SK-N-MC (cell line): Measurements from ENCODE around the gene GSG1L.

Experiments
- DNase-seq: peaks from one replicate; pipeline ENCODE4 v3.0.0-alpha.2; 2011; ENCODE audit warnings: low read depth, low spot score
- H3K27ac ChIP-seq: fragments of 200-600 bp; sonication (generic); 2 replicates; pipeline ENCODE4 v1.5.1; 2016; ENCODE audit warnings: mixed run types
- H3K36me3 ChIP-seq: fragments of 200-600 bp; sonication (generic); 2 replicates; pipeline ENCODE4 v1.6.1; 2017; ENCODE audit warnings: antibody characterized with exemption, low read length, mixed read lengths; ENCODE audit not compliant: insufficient read depth
- H3K4me3 ChIP-seq: fragments of 200-600 bp; sonication (generic); 2 replicates; pipeline ENCODE4 v1.5.1; 2016
- H3K9ac ChIP-seq: fragments of 200-600 bp; sonication (generic); 2 replicates; pipeline ENCODE4 v1.8.0; 2017; ENCODE audit warnings: mixed run types, mixed read lengths; ENCODE audit not compliant: insufficient read length
- H3K9me3 ChIP-seq: fragments of 200-600 bp; sonication (generic); 2 replicates; pipeline ENCODE4 v1.6.1; 2017; ENCODE audit warnings: low read depth, mild to moderate bottlenecking, antibody characterized with exemption, low read length, moderate library complexity, mixed read lengths
- EZH2 ChIP-seq: fragments of 200-600 bp; sonication (generic); IDR thresholded peaks from one replicate; pipeline ENCODE4 v1.6.1; 2017; ENCODE audit warnings: antibody characterized with exemption
- FOXP2 ChIP-seq: optimal IDR thresholded peaks from 2 replicates; pipeline ENCODE3; 2011; ENCODE audit warnings: mild to moderate bottlenecking, moderate library complexity; ENCODE audit not compliant: insufficient read depth; ENCODE audit errors: extremely low read length, control extremely low read depth
- POLR2AphosphoS5 ChIP-seq: IDR thresholded peaks from 2 replicates; pipeline ENCODE4 v1.6.1; 2012; ENCODE audit warnings: mild to moderate bottlenecking, low read depth, low read length, borderline replicate concordance

Gene GSG1L

GRCh38 chr16:27787665-27788064 is 275.8 kb downstream of the GSG1L start:
- Histone ChIP-seq H3K27ac (no peak overlapping the region), H3K36me3 (no peaks in the 10 kb centered on the region), H3K4me3 (no peak overlapping the region), H3K9me3 (no peaks in the 10 kb centered on the region), H3K9ac (no peak overlapping the region)
- no peak for DNase-seq
- TF ChIP-seq FOXP2 (no peak), POLR2AphosphoS5 (no peak), EZH2 (no peak)

DNA sequence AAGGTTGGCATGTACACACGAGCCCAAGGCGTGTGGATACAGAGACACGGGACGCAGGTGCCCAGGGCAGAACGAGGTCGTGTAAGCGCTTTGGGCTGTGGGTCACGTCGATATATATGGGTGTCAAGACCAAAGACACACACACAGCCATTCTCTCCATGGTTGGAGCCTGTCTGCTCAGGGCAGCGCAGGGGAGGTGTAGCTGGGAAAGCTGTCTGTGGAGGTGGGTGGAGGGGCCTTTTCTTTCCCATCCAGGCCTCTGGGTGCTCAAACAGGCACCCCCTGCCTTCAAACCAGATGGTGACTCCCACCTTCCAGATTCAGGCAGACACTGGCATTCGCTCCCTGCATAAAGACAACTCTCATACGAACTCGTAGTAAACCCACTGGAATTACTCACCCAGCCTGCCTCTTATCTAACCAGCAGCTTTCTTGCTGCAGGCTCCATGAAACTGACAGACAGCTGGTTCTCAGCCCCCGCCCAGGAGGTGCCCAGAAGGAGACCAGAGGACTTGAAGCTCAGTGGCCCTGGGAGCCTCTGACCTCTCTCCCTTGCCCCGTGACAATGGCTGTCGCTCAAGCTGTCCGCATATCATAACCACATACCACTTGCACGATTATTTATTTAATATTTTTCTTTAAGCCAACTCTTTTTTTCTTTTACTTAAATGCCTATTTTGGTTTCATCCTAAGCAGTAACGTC is 276.4 kb downstream of the GSG1L start:
- no peaks in the 10 kb centered on the region for H3K9me3 ChIP-seq
- TF ChIP-seq POLR2AphosphoS5, result no peak
- no peak for TF ChIP-seq FOXP2
- no peak for TF ChIP-seq EZH2
- DNase-seq, result no peak
- no peak overlapping the region for H3K27ac ChIP-seq
- H3K4me3 ChIP-seq, result no peak overlapping the region
- no peaks in the 10 kb centered on the region for H3K36me3 ChIP-seq
- H3K9ac ChIP-seq, result no peak overlapping the region

DNA sequence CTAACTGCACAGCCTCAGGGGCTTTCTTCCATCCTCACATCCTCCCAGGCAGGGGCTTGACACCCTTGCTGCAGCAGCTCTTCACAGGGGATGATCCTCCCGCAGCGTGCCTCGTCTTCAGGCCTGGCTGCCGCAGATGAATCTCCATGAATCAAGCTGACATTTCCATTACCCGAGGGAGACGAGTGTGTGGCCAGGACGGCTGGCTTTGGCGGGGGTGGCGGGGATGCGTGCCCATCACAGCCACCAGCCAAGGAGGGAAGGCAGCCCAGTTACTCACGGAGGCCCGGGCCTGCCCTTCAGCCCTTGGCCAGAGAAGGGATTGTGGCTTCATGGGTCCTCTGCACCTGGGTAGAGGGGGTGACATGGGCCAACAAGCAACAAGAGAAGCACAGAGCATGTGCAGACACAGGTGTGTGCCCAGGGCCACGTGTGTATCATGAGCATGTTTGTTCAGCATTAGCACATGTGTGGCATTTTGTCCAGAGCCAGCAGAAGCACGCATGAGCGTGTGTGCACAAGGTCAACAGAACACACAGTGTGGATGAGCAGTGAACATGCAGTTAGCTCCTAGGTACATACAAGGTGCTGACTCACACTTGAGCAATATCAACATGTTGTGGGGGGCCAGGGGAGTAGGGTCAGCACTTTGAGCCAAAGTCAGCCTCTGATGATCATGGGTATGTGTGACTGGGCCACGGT is 277.1 kb downstream of the GSG1L start:
- Histone ChIP-seq H3K9ac (no peak overlapping the region), H3K36me3 (no peaks in the 10 kb centered on the region), H3K9me3 (no peaks in the 10 kb centered on the region), H3K4me3 (no peak overlapping the region), H3K27ac (no peak overlapping the region)
- TF ChIP-seq FOXP2, result no peak
- no peak for TF ChIP-seq POLR2AphosphoS5
- no peak for TF ChIP-seq EZH2
- DNase-seq, result no peak

- no peak overlapping the region for H3K4me3 ChIP-seq
- TF ChIP-seq EZH2 (no peak), FOXP2 (no peak)
- no peak for DNase-seq
Measured at GRCh38 chr16:27785307-27785678, 278.2 kb downstream of the GSG1L start.

GRCh38 chr16:27784351-27785306 is 278.9 kb downstream of the GSG1L start:
- DNase-seq, result no peak
- Histone ChIP-seq H3K27ac (no peak overlapping the region), H3K9ac (no peak overlapping the region), H3K4me3 (no peak overlapping the region), H3K9me3 (no peaks in the 10 kb centered on the region), H3K36me3 (no peaks in the 10 kb centered on the region)
- TF ChIP-seq POLR2AphosphoS5 (no peak), FOXP2 (no peak), EZH2 (no peak)

More at GRCh38 chr16:27785307-27785678, 278.2 kb downstream of the GSG1L start:
- no peaks in the 10 kb centered on the region for H3K9me3 ChIP-seq
- no peak overlapping the region for H3K9ac ChIP-seq
- no peak overlapping the region for H3K27ac ChIP-seq
- H3K36me3 ChIP-seq, result no peaks in the 10 kb centered on the region

DNA sequence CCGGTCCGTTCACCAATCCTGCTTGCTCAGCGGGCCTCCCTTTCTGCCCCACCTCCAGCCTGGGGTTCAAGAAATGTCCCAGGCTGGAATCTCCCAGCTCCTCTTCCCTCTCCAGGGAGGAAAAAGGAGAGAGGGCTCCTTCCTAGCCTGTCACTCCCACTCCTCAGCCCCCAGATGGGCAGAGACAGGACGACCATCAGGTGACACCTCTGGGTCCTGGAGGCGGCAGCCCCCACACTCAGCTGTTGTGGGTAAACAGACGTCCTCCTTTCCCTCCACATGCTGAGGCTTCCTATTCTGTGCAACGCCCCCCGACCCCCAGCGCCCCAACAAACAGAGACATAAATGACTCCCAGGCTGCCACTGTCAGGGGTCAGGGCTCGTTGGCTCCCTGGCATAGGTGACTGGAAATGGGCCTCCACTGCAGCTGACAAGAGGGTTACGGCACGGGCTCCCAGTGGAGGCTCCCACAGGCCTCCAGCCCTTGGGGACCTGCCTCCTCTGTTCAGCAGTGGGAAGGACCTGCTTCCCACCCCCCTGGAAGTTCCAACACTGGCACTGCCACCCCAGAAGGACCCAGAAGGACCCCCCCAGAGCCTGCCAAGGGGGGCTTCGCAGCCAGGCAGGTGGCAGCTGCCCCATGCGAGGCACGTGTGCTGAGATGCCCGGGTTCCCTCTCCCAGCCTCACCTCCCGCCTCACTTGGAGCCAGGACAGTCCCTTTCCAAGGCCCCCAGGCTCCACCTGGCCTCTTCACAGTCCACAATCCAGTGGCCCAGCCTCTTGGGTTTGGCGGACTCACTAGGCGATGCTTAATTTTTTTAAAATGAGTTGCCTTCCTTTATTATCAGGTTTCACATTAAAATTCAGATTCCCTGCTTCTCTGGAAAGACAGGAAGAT is 281.3 kb downstream of the GSG1L start:
- H3K9ac ChIP-seq, result no peak overlapping the region
- no peak for DNase-seq
- TF ChIP-seq FOXP2, result no peak
- no peak for TF ChIP-seq POLR2AphosphoS5
- TF ChIP-seq EZH2, result no peak
- no peaks in the 10 kb centered on the region for H3K36me3 ChIP-seq
- H3K27ac ChIP-seq, result no peak overlapping the region
- no peak overlapping the region for H3K4me3 ChIP-seq
- no peaks in the 10 kb centered on the region for H3K9me3 ChIP-seq

- Histone ChIP-seq H3K27ac (no peak overlapping the region), H3K9me3 (no peaks in the 10 kb centered on the region), H3K36me3 (no peaks in the 10 kb centered on the region), H3K9ac (no peak overlapping the region), H3K4me3 (no peak overlapping the region)
- TF ChIP-seq POLR2AphosphoS5, result no peak
- TF ChIP-seq FOXP2, result no peak
- no peak for TF ChIP-seq EZH2
- DNase-seq, result no peak
Measured at GRCh38 chr16:27781195-27781524, 282.4 kb downstream of the GSG1L start.
